Skeletal muscle satellite cell (primary cell): ENCODE results near the gene ITGA11.

Experiments used
- H3K27me3 ChIP-seq: 2 replicates; pipeline ENCODE4 v1.7.0; 2013; ENCODE audit warnings: low read length; ENCODE audit not compliant: control insufficient read depth, insufficient read depth
- H3K36me3 ChIP-seq: 2 replicates; pipeline ENCODE4 v1.7.0; 2013; ENCODE audit warnings: mild to moderate bottlenecking, control low read depth, low read length; ENCODE audit not compliant: insufficient read depth
- H3K4me1 ChIP-seq: 2 replicates; pipeline ENCODE4 v1.7.0; 2013; ENCODE audit warnings: low read length; ENCODE audit not compliant: control insufficient read depth, insufficient read depth
- H3K4me2 ChIP-seq: 2 replicates; pipeline ENCODE4 v1.7.0; 2013; ENCODE audit warnings: mild to moderate bottlenecking, low read length
- H3K4me3 ChIP-seq: 2 replicates; pipeline ENCODE4 v1.7.0; 2013; ENCODE audit warnings: low read length
- H3K9ac ChIP-seq: 2 replicates; pipeline ENCODE4 v1.7.0; 2013; ENCODE audit warnings: mild to moderate bottlenecking, low read depth, low read length, moderate library complexity
- H3K9me3 ChIP-seq: replicated peaks from 2 replicates; pipeline ENCODE4 v1.7.0; 2013; ENCODE audit warnings: mild to moderate bottlenecking, control low read depth, low read length

Gene ITGA11

DNA sequence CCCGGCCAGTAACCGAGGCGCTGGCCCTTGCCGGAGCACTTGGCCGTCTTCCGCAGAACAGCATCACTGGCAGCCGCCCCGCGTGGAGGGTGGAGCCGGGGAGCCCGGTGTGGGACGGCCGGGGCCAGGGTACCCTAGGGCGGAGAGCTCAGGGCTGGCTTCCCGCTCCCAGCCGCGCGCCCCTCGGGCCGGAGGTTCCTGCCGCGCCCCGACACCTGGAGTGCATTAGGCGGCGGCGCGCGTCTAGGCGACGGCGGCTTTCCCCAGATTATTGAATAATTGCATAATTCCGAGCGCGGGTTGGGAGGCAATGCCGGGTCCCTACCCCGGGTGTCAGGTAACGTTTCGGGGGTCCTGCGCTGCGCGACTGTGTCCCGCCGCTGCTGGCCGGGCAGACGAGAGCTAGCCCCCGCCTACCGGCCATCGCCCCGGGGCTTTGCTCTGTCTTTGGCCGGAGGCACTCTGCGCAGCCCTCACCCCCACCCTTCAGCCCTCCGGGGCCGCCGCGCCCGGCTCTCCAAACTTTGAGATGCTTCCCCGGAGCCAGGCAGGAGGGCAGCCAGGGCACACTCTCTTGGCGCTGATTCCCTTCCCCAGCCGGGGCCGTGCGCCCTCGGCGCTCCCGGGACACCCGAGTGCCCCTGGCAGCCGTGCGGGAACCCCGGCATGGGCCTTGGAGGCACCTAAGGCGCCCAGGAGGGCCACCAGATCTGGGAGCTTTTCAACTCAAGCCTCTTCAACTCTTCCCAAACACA, 749 bp downstream of the ITGA11 start:
- Histone ChIP-seq H3K9me3 (no peaks in the 10 kb centered on the region), H3K4me2 (peak overlapping the region; percentile 88), H3K36me3 (no peaks in the 10 kb centered on the region), H3K9ac (peak overlapping the region; percentile 86), H3K4me1 (peaks cover 7% of the 10 kb centered on the region), H3K4me3 (peak overlapping the region; percentile 83), H3K27me3 (peaks cover 54% of the 10 kb centered on the region)

DNA sequence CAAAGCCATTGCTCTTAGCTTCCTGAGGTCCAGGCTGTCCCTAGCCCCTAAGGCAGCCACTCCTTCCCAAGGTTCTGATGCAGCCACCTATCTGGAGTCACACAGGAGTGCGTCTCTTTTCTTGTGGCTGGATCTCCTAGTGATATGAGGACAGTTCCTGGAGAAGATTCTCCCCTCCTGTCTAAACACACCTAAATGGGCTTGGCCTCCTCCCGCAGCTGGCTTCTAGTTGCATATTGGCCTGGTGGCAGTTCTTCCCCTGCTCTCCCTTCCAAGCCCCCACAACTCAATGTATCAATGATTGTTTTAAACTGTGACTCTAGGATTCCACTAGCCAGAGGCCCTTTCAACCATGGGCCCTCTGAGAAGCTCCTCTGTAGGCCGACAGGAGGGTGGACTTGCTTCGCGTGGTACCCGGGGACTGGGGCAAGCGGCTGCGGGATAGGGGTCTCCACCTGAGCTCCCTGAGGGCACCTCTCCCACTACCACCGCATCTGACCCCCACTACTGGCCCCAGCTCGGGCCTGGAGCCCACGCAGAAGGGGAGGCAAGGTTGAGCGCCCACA, 1.4 kb downstream of the ITGA11 start:
- no peaks in the 10 kb centered on the region for H3K9me3 ChIP-seq
- peak overlapping the region; percentile 86 for H3K9ac ChIP-seq
- peak overlapping the region; percentile 83 for H3K4me3 ChIP-seq
- peaks cover 49% of the 10 kb centered on the region for H3K27me3 ChIP-seq
- H3K4me1 ChIP-seq, result peaks cover 7% of the 10 kb centered on the region
- no peaks in the 10 kb centered on the region for H3K36me3 ChIP-seq
- H3K4me2 ChIP-seq, result peak overlapping the region; percentile 88

DNA sequence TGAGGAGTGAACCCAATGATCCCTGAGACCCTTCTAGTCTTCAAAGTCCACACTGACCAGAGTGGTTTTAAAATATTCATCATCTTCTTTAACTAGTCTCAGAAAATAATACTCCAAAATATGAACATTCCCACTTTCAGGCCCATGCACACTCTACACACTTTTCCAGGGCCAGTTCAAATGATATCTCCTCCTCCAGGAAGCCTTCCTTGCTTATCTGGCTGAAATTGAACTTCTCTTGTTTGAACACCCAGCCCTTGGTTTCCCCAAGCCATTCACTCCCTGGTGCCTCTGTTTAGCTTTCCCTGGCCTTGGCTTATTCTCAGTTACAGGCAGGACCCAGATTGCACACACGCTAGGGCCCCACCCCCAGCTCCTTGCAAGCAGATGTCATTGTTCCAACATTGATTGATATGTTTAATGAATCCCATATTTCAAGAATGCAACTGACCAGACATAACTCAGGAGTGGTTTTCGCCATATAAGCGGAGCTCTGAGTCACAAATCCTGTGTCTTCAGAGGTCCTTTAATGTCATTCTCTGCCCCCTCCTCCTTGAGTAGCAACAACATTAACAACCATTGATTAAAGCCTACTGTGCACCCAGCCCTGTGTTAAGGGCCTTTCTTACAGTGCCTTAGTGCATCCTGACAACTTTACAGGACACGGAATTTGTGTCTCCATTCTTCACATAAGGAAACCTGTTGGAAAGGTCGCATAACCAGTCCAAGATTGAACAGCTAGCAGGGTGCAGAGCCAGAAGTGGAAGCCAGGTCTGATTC, 2.1 kb downstream of the ITGA11 start:
- peaks cover 7% of the 10 kb centered on the region for H3K4me1 ChIP-seq
- peak overlapping the region; percentile 86 for H3K9ac ChIP-seq
- no peaks in the 10 kb centered on the region for H3K36me3 ChIP-seq
- peak overlapping the region; percentile 88 for H3K4me2 ChIP-seq
- H3K4me3 ChIP-seq, result peak overlapping the region; percentile 83
- no peaks in the 10 kb centered on the region for H3K9me3 ChIP-seq
- peaks cover 42% of the 10 kb centered on the region for H3K27me3 ChIP-seq

DNA sequence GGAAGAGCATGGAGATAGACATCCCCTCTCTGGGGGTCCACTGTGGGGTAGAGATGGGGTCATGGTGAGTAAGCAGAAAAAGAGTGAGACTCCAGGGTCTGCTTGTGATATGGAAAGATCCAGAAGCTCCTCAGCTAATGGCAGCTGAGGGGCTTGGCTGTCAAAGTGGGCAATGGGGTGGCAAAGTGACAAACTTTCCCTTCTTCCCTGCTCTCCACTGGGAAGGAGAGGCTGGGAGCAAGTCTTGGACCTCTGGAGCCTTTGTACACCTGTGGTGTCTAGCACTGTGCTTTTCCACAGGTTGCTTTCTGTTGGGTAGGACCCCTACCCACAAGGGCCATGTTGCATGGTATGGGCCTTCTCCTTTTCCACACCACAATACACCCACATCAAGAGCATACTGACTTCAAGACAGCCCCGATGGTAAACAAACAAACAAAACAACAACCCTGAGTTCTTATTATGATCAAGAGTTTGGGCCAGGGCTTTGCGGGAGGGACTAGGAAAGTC, 3.5 kb downstream of the ITGA11 start:
- Histone ChIP-seq H3K4me2 (no peak overlapping the region), H3K4me1 (peaks cover 7% of the 10 kb centered on the region), H3K27me3 (peaks cover 28% of the 10 kb centered on the region), H3K9ac (no peak overlapping the region), H3K4me3 (no peak overlapping the region), H3K9me3 (no peaks in the 10 kb centered on the region), H3K36me3 (no peaks in the 10 kb centered on the region)

DNA sequence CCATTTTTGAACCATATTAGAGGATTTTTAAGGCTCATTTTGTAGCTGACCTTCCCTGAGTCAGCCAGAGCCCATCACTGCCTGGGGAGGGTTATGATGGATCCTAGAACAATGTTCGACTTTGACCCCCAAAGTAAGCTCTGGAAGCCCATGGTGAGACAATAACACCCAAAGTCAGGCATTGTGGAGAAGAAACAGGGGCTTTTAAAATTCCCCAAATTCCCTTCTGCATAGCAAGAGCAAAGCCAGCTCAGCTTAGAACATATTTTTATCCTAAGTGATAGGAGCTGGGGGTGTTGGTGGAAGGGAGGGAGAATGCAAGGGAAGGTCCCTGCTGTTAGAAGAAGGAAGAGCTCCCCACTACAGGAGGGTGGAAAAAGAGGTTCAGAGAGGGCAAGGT, 4.0 kb downstream of the ITGA11 start:
- H3K9me3 ChIP-seq, result no peaks in the 10 kb centered on the region
- H3K4me3 ChIP-seq, result no peak overlapping the region
- H3K27me3 ChIP-seq, result peaks cover 27% of the 10 kb centered on the region
- no peak overlapping the region for H3K9ac ChIP-seq
- no peak overlapping the region for H3K4me2 ChIP-seq
- no peaks in the 10 kb centered on the region for H3K36me3 ChIP-seq
- peaks cover 7% of the 10 kb centered on the region for H3K4me1 ChIP-seq

DNA sequence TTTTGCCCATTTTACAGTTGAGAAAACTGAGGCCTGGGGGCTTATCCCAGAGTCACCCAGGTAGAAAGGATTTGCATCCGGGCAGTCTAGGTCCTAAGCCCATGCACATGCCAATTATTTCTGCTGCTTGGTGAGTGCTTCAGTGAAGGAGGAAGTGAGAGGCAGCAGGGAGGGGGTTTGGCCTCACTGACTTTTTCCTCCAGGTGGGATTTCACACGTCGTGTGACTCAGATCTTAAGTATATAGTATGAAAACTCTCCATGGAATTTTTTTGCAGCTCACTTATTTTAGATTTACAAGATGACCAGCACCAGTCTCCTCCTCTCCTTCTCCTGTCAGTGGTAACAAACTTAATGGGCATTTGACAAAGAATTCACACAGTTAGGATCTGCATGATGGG, 4.6 kb downstream of the ITGA11 start:
- no peak overlapping the region for H3K4me2 ChIP-seq
- peaks cover 7% of the 10 kb centered on the region for H3K4me1 ChIP-seq

DNA sequence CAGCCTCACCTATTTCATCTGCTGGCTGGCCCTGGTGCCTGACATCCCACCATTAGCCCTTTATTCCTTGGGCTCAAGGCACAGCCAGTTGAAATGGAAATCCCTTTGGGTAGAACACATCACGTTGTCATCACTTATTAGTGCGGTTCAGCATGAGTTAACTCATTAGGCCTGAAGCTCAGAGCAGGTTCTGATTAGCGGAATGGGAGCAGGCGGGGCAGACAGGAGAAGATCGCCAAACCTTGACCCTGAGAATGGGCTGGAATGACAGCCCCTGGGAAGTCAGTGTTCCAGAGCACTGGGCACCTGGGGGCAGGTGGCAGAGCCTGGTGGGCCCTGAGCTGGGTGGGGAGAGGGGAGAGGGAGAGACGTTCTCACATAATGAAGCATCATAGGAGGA, 5.8 kb downstream of the ITGA11 start:
- H3K27me3 ChIP-seq, result peaks cover 15% of the 10 kb centered on the region
- H3K36me3 ChIP-seq, result no peaks in the 10 kb centered on the region
- H3K4me3 ChIP-seq, result no peak overlapping the region
- no peak overlapping the region for H3K4me2 ChIP-seq
- peaks cover 15% of the 10 kb centered on the region for H3K4me1 ChIP-seq
- H3K9ac ChIP-seq, result no peak overlapping the region
- no peaks in the 10 kb centered on the region for H3K9me3 ChIP-seq

More for the DNA sequence above, 4.6 kb downstream of the ITGA11 start:
- Histone ChIP-seq H3K4me3 (no peak overlapping the region), H3K9me3 (no peaks in the 10 kb centered on the region), H3K9ac (no peak overlapping the region), H3K27me3 (peaks cover 21% of the 10 kb centered on the region), H3K36me3 (no peaks in the 10 kb centered on the region)

DNA sequence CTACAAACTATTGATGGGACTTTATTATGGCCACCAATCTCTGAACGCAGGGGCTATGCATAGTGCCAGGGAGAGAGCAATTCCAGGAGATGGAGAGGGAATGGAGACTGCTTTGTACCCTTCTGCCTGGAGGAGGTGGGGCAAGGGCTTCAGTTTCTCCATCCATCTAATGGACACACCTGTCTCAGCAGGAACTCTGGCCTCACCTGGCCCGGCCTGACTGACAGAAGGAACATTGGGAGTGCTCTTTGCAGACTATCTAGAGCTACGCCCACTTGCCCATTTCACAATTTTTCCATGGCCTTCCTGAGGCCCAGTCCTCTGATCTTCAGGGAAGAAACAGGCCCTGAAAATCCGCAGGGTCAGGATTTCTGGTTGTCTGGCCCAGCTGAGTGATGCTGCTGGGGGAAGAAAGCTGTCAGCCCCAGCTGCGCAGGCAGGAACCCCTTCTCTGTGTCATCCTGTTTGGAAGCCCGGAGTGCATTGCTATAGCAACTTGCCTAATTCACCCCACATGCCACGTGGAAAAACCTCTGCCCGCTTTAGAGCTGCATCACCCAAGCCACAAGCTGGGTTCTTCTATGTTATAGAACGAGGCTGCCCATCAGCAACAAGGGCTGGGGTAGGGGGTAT, 6.4 kb downstream of the ITGA11 start:
- Histone ChIP-seq H3K4me2 (no peak overlapping the region), H3K9ac (no peak overlapping the region), H3K27me3 (peaks cover 15% of the 10 kb centered on the region), H3K4me1 (peaks cover 18% of the 10 kb centered on the region), H3K36me3 (no peaks in the 10 kb centered on the region), H3K4me3 (no peak overlapping the region), H3K9me3 (no peaks in the 10 kb centered on the region)

DNA sequence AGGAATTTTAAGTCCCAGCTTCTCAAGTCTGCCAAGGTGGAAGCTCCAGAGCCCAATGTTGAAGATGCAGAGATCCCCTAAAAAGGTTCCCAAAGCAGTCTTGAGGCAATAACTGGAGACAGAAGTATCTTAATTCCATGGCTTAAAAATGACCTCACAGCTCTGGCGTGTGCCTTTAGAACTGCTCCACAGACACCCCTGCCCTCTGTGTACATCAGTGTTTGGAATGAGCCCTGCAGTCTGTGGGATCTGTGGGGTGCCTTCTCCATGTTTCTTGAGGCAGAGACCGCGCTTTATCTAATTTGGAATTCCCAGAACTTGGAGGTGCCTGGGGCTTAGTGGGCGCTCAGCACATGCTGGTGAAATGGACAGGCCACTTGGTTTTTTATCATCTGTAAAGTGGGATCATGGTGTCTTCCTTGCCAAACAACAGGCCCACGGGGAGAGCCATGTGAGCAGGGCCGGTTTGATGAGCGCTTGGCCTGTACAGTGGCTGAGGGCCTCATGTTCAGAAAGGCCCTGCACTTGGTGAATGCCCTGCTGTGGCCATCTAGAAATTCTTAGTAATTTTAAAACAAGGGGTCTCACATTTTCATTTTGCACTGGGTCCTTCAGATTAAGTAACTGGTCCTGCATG, 7.1 kb downstream of the ITGA11 start:
- Histone ChIP-seq H3K27me3 (peaks cover 8% of the 10 kb centered on the region), H3K4me2 (no peak overlapping the region), H3K4me3 (no peak overlapping the region), H3K9ac (no peak overlapping the region), H3K4me1 (peaks cover 21% of the 10 kb centered on the region), H3K9me3 (no peaks in the 10 kb centered on the region), H3K36me3 (no peaks in the 10 kb centered on the region)

DNA sequence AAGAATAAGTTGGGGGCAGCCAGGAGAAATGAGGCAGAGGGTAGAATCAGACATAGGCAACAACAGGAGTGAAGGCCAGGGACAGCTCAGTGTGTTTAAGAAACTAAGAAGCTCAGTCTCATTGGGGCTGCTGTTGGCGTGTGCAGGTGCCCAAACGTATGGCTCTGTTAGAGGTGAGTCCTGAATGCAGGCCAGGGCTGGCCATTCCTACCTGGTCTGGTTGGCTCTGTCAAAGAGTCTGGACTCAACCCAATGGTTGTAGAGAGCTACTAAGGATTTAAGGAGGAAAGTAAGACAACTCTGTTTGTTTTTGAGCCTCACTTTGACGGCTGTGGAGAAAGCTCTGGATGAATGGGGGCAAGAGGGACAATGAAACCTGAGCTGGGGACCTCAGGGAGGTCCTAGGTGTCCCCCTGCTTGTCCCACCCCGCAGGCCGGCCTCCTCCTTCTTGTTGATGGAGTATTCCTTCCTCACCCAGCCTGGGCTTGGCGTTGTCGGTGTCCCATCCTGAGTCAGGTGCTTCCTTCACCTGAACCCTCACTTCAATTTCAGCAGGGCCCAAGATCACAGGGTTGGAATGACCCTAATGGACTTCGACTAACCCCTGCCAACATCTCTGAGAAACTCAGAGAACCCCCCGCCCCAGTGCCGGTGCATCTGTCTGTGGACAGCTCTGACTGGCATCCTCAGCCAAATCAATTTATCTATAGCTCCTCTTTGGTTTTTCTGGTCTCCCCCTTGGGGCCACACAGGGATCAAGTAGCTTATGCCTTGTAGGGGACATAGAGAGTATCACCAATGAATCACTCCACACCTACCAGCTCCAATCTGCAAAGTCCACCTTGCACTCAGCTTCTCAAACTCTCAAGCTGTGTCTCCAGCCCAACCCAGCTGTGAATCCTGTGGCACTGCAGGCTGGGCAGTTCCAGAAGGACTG, 8.3 kb downstream of the ITGA11 start:
- Histone ChIP-seq H3K27me3 (peaks cover 3% of the 10 kb centered on the region), H3K4me2 (no peak overlapping the region), H3K9me3 (no peaks in the 10 kb centered on the region), H3K4me3 (no peak overlapping the region), H3K4me1 (peaks cover 34% of the 10 kb centered on the region), H3K9ac (no peak overlapping the region), H3K36me3 (no peaks in the 10 kb centered on the region)
